Activated CD4-positive, CD25-positive, alpha-beta regulatory T cell (primary cell): ENCODE measurements around the gene STK17A.

Experiments
- DNase-seq, 4 experiments: peaks; one replicate each; lab custom pipeline; 2025; lab: John Stamatoyannopoulos, UW

Gene STK17A

DNA sequence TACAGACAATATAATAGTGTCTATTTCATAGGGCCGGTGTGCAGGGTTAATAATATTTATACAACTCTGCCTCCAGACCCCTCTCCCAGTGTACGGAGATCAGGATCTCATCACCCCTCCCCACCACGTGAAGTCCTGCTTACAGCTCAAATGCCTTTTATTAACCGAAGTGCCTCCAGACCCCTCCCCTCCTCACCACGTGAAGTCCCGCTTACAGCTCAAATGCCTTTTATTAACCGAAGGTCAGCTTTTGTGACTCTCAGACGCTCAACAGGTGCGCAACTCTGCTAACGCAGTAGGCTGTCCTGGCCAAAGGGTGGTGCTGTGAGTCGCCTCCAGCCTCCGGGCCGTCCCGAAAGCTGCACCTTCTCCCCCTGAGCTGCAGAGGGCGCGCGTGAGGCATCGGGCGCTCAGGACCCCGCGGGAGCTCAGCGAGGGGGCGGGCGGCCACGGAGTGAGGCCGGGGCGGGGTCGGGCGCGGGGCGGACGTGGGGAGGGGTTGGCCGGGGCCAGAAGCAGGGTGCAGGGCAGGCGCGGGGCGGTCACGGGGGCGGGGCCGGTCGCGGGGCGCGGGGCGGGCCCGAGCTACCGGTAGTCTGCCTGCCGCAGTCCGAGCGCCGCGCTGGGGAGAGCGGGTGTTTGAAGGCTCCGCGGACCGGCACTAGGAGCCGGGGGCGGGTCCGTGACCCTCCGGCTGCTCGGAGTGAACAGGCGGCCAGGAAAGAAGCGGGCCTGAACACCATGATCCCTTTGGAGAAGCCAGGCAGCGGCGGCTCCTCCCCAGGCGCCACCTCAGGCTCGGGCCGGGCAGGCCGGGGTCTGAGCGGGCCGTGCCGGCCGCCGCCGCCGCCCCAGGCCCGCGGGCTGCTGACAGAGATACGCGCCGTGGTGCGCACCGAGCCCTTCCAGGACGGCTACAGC is at the start of gene STK17A:
STK17A (plus strand) TSS at position 606 of the 921 bp plus-strand sequence; CDS start at position 742, 136 bp downstream.
- peak; percentile 86 to 96 (median 90) for DNase-seq

- DNase-seq = no peak
These were observed 49.0 kb upstream of the STK17A start for GRCh38 chr7:43533801-43534479.

DNA sequence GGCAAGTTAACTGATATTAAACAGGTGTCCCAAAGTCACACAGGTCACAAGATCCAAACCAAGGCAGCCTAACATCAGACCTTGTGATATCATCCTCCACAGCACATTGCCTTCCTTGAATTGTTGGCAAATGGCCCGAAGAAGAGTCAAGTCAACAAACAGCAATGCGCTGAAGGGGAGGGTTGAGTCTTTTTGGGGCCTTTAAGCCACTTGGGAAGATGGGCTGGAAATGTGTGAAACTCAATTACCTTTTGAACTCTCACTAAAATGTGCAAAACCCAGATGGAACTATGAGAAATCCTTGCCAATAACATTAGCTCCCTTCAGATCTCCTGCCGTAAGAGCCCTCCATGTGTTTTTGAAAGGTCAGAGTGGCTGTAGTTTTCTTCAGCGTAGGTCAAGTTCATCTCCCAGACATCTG is 47.9 kb upstream of the STK17A start:
- no peak for DNase-seq

- DNase-seq = no peak
These were observed 46.9 kb upstream of the STK17A start for GRCh38 chr7:43535810-43536585.

DNA sequence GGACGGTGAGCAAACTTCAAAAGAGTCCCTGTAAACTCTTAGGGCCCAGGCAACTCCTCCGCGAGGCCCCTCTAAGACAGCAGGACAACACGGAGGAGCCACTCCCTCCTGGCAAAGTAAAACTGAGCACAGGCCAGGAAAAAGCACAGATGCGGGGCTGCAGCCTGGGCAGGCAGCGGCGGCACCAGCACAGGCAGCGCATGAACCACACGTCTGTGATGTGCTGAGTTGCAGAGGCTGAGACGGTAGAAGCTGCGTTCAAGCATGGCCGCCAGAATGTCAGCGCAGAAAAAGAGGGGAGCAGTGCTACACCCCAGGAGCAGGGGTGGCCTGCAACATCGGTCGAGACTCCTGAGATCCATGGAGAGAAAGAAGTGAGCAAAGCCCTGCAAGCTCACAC is 46.1 kb upstream of the STK17A start:
- no peak for DNase-seq

DNA sequence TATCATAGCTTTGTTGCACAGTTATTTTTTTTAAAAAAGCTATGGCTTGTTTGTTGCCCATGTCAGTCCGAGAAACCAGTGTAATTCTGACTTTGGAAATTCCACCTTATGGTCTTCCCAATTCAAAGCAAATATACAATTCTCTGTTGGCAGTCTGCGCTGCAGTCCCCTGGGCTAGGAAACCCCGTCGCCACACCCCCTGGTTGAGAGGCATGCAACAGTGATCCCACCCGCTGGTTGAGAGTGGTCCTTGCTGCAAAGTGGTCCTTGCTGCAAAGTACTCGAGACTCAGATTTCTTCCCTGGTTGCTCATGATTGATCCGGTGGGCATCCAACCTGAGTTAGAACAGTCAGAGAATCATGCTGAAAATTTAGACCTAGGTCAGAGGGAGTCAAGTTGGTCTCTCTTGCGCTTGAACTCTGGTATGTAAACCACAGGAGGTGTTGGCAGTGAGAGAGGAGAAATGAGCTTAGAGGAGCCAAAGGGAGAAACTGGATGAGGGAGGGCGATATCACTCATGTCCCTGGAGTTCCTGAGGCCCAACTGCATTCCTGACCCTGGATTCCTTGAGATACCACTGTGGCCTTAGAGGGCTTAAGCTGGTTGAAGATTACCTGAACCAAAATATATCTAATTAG is 45.0 kb upstream of the STK17A start:
- DNase-seq = no peak

- DNase-seq = no peak
These were observed 44.5 kb upstream of the STK17A start for GRCh38 chr7:43538404-43538771.

DNA sequence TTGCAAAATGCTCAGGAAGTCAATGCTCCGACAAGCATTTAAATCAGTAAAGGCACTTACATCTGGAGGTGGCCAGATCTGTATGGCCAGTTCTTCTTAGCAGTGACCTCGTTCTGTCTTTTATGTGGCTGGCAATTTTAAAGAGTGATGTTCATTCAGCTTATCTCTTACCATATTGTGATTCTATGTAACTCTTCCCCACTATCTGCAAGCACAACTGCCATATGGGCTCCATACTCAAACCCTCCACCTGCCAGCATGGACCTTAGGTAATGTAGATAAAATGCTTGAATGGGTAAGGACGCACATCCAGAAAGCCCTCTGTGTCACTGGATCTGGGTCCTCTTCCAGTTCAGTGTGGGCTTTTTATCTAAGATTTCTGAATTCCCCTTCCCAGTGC is 42.4 kb upstream of the STK17A start:
- DNase-seq = no peak

DNA sequence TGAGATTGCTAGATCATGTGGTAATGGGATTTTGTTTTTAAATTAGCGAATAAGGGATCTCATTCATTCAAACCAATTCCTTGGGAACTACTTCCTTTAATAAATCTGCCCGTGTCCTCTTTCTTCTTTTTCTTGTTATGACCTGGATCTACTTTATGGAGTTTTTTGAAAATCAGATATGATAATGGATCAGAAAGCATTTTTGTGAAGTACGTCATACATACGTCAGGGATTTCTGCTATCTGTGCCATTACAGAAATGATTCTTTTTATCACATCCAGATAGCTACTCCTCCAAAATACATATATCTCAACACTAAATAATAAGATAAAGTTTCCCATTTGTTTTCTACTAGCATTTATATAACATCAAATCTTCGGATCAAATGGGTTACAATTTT is 40.2 kb upstream of the STK17A start:
- DNase-seq = no peak

GRCh38 chr7:43546231-43546630 is 36.7 kb upstream of the STK17A start:
- no peak for DNase-seq

DNA sequence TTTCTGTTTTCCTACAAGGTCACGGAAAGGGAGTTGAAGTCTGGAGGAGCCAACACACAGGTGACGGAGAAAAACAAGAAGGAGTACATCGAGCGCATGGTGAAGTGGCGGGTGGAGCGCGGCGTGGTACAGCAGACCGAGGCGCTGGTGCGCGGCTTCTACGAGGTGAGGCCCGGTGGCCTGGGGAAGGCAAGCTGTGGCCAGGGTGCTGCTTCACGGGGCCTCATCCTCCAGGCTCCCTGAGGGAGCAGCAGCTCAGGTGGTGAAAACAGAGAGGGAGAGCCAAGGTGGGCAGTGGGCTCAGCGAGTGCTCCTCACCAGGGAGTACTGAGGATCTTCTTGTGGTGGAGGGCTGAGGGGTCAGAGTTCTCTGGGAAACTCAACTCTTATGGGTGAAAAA is 32.5 kb upstream of the STK17A start:
- no peak for DNase-seq

DNA sequence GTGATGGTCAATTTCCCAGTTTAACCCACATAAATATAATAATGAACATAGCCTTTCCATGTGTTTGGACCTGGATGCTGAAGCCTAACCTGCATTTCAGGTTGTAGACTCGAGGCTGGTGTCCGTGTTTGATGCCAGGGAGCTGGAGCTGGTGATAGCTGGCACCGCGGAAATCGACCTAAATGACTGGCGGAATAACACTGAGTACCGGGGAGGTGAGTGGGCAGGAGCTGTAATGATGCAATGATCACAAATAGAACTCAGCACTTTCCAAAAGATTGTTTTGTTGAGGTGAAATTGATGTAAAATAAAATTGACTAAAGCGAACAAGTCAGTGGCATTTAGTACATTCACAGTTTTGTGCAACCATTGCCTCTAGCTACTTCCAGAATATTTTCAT is 30.8 kb upstream of the STK17A start:
- no peak for DNase-seq

- DNase-seq = no peak
These were observed 28.9 kb upstream of the STK17A start for GRCh38 chr7:43553999-43554398.

GRCh38 chr7:43554423-43554822 is 28.5 kb upstream of the STK17A start:
- no peak for DNase-seq

GRCh38 chr7:43557831-43558495 is 24.9 kb upstream of the STK17A start:
- no peak for DNase-seq

DNA sequence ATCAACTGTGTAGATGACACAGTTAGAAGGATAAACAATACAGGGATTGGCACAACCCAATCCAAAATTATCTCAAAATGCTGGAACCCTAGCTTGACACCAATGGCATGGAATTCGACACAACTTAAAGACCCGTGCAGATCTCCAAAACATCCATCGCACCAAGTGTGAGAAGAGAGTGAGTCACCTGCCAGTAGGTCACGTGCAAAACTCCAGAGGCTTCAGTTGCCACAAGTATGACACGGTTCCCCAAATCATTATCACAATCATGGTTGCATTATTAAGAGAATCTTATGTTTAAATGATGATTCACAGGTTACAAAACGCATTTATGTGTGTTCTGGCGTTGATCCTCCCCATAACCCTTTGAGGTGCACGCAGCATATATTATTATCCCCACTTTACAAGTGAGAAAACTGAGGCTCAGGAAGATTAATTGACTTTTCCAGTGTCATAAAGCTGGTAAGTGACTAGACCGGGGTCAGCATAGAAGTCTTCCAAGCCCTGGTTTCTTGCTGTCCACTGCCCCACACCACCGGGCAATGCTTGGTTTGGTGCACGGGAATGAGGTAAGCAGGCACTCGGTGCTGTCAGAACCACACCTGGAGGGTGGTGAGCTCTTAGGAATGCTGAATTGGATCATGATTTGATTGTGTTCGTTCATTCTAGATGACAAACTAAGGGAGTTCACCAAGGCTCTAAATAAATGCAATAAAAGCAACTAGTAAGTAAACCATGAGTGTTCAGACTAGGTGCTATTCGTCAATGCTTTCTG is 23.6 kb upstream of the STK17A start:
- DNase-seq = no peak

GRCh38 chr7:43559946-43560335 is 23.0 kb upstream of the STK17A start:
- no peak for DNase-seq

GRCh38 chr7:43560742-43561330 is 22.1 kb upstream of the STK17A start:
- no peak for DNase-seq

DNA sequence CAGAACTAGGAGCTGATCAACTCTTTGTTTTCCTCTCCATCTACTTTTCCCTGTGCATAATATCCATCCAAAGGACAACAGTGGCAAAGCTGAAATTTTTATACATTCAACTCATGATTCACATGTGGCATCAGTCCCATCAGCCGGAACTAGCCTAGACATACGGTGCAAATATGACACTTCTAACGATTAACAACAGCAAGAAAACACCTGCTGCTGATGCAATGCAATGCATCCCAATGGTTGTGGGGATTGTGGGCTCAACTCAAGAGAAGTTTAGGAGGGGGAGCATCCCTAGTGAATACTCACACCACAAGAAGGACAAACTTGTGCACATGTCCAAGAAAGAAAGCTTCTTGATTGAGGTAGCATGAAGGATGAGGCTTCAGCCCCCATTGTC is 20.5 kb upstream of the STK17A start:
- no peak for DNase-seq

DNA sequence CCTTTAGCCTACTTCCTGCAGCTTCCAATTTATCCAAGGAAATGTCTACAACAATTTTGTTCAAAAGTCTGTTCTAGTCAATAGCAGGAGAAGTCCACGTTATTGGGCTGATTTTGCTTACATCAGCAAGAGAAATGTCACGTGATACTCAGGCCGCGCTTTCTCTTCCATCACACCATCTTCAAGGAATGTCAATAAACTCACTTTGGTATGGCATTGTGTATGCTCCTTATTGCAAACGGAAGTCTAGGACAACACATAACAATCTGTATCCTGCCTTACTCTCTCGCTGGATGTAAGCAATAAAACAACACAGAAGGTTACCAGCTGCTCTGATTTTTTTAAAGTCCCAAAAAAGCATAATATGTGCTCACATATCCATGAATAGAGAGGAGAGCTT is 17.1 kb upstream of the STK17A start:
- DNase-seq = no peak
